ENCODE measurements around the gene IRX5.

Gene IRX5

DNA sequence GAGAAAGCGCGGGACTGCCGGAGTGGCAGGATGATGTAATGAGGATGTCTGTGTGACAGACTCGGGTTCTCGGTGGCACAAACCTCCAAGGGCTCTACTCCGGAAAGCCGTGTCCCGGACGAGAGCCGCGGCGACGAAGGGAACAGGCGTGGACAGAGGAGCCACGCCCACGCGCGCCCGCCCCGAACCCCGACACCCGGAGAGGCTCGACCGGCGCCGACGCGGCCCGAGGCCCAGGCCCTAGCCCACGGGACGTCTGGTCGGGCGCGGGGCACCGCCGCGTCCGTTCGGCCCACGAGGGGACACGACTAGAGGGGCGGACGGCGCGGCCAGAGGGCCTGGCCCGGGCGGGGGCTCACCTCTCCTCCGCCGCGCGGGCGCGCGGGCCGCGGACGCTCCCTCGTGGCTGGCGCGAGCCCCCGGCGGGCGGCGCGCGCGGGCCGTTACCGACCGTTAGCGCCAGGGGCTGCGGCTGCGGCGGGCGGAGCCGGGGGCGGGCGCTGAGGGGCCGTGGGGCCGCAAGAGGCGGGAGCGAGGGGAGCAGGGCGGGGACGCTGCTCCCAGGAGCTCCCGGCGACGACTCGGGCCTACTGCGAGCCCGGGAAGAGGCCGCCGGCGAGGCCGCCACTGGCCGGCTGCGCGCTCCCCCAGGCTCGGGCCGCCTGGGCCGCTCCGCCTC, 2.1 kb upstream of the IRX5 start:
- Histone ChIP-seq H3K9me2 (ENCODE audit: low read depth, low read length) (no peaks in the 10 kb centered on the region), H3K4me3 (ENCODE audit: low read depth, low read length, poor library complexity, severe bottlenecking) (peak overlapping the region; percentile 69), H3K4me2 (ENCODE audit: low read length) (peak overlapping the region; percentile 52; the same call in 1 of the 2 replicates), H2AFZ (ENCODE audit: low read length) (no peak overlapping the region), H3K79me2 (ENCODE audit: insufficient read depth, low read length) (no peaks in the 10 kb centered on the region), H3K36me3 (ENCODE audit: insufficient read depth, low read length) (no peaks in the 10 kb centered on the region; the same call in 1 of the 2 replicates), H3F3A (ENCODE audit: insufficient read depth, low read length) (no peaks in the 10 kb centered on the region), H3K27me3 (ENCODE audit: insufficient read depth, low read length) (no peaks in the 10 kb centered on the region), H4K20me1 (ENCODE audit: insufficient read depth, low read length) (peaks cover 2% of the 10 kb centered on the region; the same call in 1 of the 2 replicates), H3K27ac (ENCODE audit: low read depth, low read length, poor library complexity, severe bottlenecking) (no peak overlapping the region), H3K4me1 (ENCODE audit: insufficient read depth, low read length, severe bottlenecking) (peaks cover 27% of the 10 kb centered on the region), H3K9ac (ENCODE audit: low read length) (peak overlapping the region; percentile 80), H3K9me3 (ENCODE audit: low read length) (no peaks in the 10 kb centered on the region)
- TF ChIP-seq EZH2 (IDR thresholded peaks at IDR 0.05; ENCODE audit: borderline replicate concordance, low read length), result no peak
- TF ChIP-seq, protein P1, sequence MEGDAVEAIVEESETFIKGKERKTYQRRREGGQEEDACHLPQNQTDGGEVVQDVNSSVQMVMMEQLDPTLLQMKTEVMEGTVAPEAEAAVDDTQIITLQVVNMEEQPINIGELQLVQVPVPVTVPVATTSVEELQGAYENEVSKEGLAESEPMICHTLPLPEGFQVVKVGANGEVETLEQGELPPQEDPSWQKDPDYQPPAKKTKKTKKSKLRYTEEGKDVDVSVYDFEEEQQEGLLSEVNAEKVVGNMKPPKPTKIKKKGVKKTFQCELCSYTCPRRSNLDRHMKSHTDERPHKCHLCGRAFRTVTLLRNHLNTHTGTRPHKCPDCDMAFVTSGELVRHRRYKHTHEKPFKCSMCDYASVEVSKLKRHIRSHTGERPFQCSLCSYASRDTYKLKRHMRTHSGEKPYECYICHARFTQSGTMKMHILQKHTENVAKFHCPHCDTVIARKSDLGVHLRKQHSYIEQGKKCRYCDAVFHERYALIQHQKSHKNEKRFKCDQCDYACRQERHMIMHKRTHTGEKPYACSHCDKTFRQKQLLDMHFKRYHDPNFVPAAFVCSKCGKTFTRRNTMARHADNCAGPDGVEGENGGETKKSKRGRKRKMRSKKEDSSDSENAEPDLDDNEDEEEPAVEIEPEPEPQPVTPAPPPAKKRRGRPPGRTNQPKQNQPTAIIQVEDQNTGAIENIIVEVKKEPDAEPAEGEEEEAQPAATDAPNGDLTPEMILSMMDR (IDR thresholded peaks at IDR 0.05; ENCODE audit: low read length), result no peak

DNA sequence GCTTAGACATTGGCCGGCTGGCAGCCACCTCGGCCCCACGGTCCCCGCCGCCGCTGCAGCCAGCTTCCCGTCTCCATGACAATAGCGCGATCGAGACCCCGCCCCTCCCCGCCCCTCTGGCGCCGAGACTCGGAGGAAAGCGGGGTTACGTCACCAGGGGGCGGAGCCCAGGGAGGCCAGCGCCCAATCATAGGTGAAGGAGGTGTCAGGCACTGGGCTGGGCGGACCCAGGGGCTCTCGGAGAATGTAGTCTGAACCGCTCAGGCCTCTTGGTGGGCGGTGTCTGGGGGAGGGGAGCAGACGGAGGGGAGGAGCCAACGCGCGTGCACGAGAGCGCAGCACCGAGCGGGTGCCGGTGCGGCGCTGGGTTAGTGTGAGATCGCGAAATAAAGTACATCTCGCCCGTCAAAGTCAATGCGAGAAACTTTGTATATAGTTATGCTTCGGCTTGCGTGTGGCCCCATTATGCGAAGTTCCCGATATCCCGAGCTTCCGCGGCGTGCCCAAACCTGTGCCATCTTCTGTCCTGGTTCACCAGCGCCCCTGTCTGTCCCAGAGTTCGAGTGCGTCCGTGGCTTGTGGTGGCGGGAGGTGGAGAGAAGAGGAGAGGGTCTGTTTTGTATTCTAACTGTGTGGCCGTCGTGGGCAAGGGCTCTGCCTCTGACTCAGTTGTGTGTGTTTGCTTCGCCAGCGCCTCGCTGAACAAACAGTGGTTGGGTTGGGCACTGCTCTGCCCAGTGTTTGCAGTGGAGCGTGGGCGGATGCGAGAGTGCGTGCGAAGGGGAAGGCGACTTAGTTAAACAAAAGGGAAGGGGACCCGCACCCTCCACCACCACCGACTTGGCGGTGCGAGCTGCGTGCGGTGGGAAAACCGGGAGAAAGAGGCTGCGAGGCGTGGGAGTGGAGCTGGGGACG, 1.3 kb upstream of the IRX5 start:
- H3K79me2 ChIP-seq (ENCODE audit: insufficient read depth, low read length), result no peaks in the 10 kb centered on the region

DNA sequence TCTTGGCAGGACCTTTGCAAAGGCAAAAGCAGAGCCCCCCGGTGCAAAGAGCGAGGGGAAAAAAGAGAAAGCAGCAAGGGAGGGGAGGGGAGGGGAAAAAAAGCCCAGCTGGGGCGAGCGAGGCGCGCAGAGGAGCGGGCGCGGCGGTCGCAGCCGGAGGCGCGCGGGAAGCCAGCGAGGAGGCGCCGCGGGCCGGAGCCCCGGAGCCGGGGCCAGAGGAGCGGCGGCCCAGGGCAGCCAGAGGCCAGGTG, 129 bp downstream of the IRX5 start:
- H3K27me3 ChIP-seq (ENCODE audit: insufficient read depth, low read length), result no peaks in the 10 kb centered on the region
- no peak overlapping the region for H2AFZ ChIP-seq (ENCODE audit: low read length)
- H3K36me3 ChIP-seq (ENCODE audit: insufficient read depth, low read length), result no peaks in the 10 kb centered on the region; the same call in 1 of the 2 replicates
- H3K4me3 ChIP-seq (ENCODE audit: low read depth, low read length, poor library complexity, severe bottlenecking), result peak overlapping the region; percentile 69
- no peaks in the 10 kb centered on the region for H3F3A ChIP-seq (ENCODE audit: insufficient read depth, low read length)
- peaks cover 27% of the 10 kb centered on the region for H3K4me1 ChIP-seq (ENCODE audit: insufficient read depth, low read length, severe bottlenecking)
- peak overlapping the region; percentile 86 for H3K4me2 ChIP-seq (ENCODE audit: low read length)
- no peaks in the 10 kb centered on the region for H3K79me2 ChIP-seq (ENCODE audit: insufficient read depth, low read length)
- no peaks in the 10 kb centered on the region for H3K9me3 ChIP-seq (ENCODE audit: low read length)
- H3K9me2 ChIP-seq (ENCODE audit: low read depth, low read length), result no peaks in the 10 kb centered on the region
- peak overlapping the region; percentile 63; the same call in 1 of the 2 replicates for H3K9ac ChIP-seq (ENCODE audit: low read length)
- TF ChIP-seq EZH2 (IDR thresholded peaks at IDR 0.05; ENCODE audit: borderline replicate concordance, low read length), result no peak
- TF ChIP-seq, protein P1 (IDR thresholded peaks at IDR 0.05; ENCODE audit: low read length), result no peak
- no peak overlapping the region for H3K27ac ChIP-seq (ENCODE audit: low read depth, low read length, poor library complexity, severe bottlenecking)
- no peaks in the 10 kb centered on the region for H4K20me1 ChIP-seq (ENCODE audit: insufficient read depth, low read length)

More for the DNA sequence above, 1.3 kb upstream of the IRX5 start:
- no peak overlapping the region for H2AFZ ChIP-seq (ENCODE audit: low read length)
- H3K27ac ChIP-seq (ENCODE audit: low read depth, low read length, poor library complexity, severe bottlenecking), result peak overlapping the region; percentile 85
- peak overlapping the region; percentile 63 for H3K9ac ChIP-seq (ENCODE audit: low read length)
- H3K27me3 ChIP-seq (ENCODE audit: insufficient read depth, low read length), result no peaks in the 10 kb centered on the region
- peaks cover 27% of the 10 kb centered on the region for H3K4me1 ChIP-seq (ENCODE audit: insufficient read depth, low read length, severe bottlenecking)
- H4K20me1 ChIP-seq (ENCODE audit: insufficient read depth, low read length), result peaks cover 2% of the 10 kb centered on the region; the same call in 1 of the 2 replicates
- no peaks in the 10 kb centered on the region for H3F3A ChIP-seq (ENCODE audit: insufficient read depth, low read length)
- H3K9me3 ChIP-seq (ENCODE audit: low read length), result no peaks in the 10 kb centered on the region
- no peaks in the 10 kb centered on the region; the same call in 1 of the 2 replicates for H3K36me3 ChIP-seq (ENCODE audit: insufficient read depth, low read length)
- H3K9me2 ChIP-seq (ENCODE audit: low read depth, low read length), result no peaks in the 10 kb centered on the region
- peak overlapping the region; percentile 69 for H3K4me3 ChIP-seq (ENCODE audit: low read depth, low read length, poor library complexity, severe bottlenecking)
- peak overlapping the region; percentile 86 for H3K4me2 ChIP-seq (ENCODE audit: low read length)
- TF ChIP-seq, protein P1 (IDR thresholded peaks at IDR 0.05; ENCODE audit: low read length), result no peak
- no peak for TF ChIP-seq EZH2 (IDR thresholded peaks at IDR 0.05; ENCODE audit: borderline replicate concordance, low read length)

Data from OCI-LY1 (cell line).